ENCODE data around the gene RCE1.

Gene RCE1

GRCh38 chr11:66877588-66878385 lies 34.5 kb downstream of the RCE1 start:
- no peak overlapping the region for H3K4me3 ChIP-seq (ENCODE audit: control insufficient read depth, low read depth, low read length)
- DNase-seq (ENCODE audit: low read depth): no peak
- TF ChIP-seq CTCF (IDR thresholded peaks at IDR 0.05; ENCODE audit: control insufficient read depth, insufficient read depth, low read depth, low read length, missing control alignments): no peak

DNA sequence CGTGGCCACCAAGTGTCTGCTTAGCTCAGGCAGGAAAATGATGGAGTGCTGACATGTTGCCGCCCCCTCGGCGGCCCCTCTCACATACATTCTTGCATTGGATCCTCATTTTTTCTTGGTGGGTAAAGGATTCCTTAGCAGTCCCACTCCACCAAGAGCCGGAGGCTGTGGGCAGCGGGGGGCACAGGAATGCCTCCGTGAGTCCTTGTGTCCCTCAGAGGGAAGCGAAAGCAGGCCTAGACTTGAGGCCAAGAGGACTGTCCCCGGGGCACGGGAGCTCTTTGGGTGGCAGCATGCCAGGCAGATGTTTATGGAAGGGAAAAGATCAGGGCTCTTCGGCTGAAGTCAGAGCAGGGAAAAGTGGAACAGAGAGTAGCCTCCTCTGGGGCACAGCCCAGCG lies 35.2 kb downstream of the RCE1 start:
- TF ChIP-seq CTCF (IDR thresholded peaks at IDR 0.05; ENCODE audit: control insufficient read depth, insufficient read depth, low read depth, low read length, missing control alignments): no peak
- DNase-seq (ENCODE audit: low read depth): no peak

GRCh38 chr11:66879000-66879399 lies 35.8 kb downstream of the RCE1 start:
- TF ChIP-seq CTCF (IDR thresholded peaks at IDR 0.05; ENCODE audit: control insufficient read depth, insufficient read depth, low read depth, low read length, missing control alignments): no peak
- DNase-seq (ENCODE audit: low read depth): no peak

More for the DNA sequence above, 35.2 kb downstream of the RCE1 start:
- H3K4me3 ChIP-seq (ENCODE audit: control insufficient read depth, low read depth, low read length): no peak overlapping the region

DNA sequence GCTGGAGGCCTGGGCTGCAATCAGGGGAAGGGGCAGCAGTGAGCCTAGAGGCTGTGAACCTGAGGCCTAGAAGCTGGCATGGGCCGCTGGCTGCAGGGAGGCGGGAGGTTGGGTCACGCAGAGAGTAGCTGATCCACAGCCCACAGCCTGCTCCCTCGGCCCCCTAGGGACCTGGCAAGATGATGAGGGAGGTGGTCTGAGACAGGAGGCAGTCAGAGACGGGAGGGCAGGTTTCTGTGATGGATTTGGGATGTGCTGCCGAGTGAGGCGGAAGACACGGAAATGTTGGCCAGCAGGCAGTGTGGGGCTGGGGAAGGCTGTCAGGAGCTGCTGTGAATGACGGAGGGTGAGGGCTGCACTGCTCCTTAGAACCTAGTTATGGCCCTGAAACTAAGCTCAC lies 36.3 kb downstream of the RCE1 start:
- TF ChIP-seq CTCF (IDR thresholded peaks at IDR 0.05; ENCODE audit: control insufficient read depth, insufficient read depth, low read depth, low read length, missing control alignments): no peak
- no peak for DNase-seq (ENCODE audit: low read depth)
- no peak overlapping the region for H3K4me3 ChIP-seq (ENCODE audit: control insufficient read depth, low read depth, low read length)

More at GRCh38 chr11:66879000-66879399, 35.8 kb downstream of the RCE1 start:
- H3K4me3 ChIP-seq (ENCODE audit: control insufficient read depth, low read depth, low read length): no peak overlapping the region

DNA sequence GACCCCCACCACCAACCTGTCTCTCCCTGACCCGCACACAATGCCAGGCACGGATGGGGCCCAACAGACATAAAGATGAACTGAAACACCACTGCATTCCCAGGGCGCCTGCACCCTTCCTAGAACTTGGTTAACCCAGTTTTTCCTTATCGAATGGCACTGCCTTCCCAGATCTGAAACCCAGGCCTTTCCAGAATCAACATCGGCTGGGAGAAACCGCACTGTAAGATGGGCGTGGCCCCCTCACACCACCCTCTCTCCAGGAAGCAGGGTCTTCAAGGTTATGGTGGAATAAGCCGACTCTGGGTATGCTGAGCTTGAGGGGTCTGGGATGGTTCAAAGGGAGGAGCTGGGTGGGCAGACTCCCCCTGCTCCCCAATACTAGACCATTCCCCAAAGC lies 36.8 kb downstream of the RCE1 start:
- H3K4me3 ChIP-seq (ENCODE audit: control insufficient read depth, low read depth, low read length): no peak overlapping the region
- no peak for TF ChIP-seq CTCF (IDR thresholded peaks at IDR 0.05; ENCODE audit: control insufficient read depth, insufficient read depth, low read depth, low read length, missing control alignments)
- DNase-seq (ENCODE audit: low read depth): no peak

GRCh38 chr11:66880496-66881450 lies 37.5 kb downstream of the RCE1 start:
- no peak overlapping the region for H3K4me3 ChIP-seq (ENCODE audit: control insufficient read depth, low read depth, low read length)
- TF ChIP-seq CTCF (IDR thresholded peaks at IDR 0.05; ENCODE audit: control insufficient read depth, insufficient read depth, low read depth, low read length, missing control alignments): no peak
- DNase-seq (ENCODE audit: low read depth): no peak
